HG03135 (cell line): ENCODE data around the gene KDM3B.

ENCODE experiments used
- ATAC-seq: cut with Tn5 transposase; IDR thresholded peaks from one replicate; pipeline ENCODE4 v1.9.1; 2021; ENCODE audit warnings: mild to moderate bottlenecking, moderate library complexity; ENCODE audit not compliant: unreplicated experiment

The KDM3B gene

DNA sequence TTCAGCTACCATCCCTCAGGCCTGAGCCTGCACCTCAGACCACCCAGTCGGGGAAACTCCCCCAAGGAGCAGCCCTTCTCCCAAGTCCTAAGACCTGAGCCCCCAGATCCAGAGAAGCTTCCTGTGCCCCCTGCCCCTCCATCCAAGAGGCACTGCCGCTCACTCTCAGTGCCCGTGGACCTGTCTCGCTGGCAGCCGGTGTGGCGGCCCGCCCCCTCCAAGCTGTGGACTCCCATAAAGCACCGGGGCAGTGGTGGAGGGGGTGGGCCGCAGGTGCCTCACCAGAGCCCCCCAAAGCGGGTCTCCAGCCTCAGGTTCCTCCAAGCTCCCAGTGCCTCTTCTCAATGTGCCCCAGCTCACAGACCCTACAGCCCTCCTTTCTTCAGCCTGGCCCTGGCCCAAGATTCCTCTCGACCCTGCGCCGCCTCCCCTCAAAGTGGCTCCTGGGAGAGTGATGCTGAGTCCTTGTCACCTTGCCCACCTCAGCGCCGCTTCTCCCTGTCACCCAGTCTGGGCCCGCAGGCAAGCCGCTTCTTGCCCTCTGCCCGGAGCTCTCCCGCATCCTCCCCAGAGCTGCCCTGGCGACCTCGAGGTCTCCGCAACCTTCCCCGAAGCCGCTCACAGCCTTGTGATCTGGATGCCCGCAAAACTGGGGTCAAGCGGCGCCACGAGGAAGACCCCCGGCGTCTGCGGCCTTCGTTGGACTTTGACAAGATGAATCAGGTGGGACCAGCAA is 7.4 kb upstream of the KDM3B start:
- ATAC-seq, result no peak

DNA sequence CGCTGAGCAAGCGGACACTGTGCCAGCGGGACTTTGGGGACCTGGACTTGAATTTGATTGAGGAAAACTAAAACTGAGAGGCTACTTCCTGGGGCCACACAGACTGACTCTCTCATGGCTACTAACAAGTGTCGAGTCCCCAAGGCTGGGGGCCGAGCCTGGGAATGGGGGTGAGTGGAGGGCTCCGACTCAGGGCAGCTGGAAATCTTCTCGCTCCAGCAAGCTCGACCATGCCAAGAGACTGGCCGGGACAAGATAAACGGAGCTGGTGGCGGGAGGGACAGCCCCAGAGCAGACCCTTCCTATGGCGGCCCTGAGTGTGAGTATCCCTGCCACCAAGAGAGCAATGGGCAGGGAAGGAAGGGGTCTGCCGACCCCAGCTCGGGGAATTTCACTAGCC is 5.6 kb upstream of the KDM3B start:
- ATAC-seq, result no peak

DNA sequence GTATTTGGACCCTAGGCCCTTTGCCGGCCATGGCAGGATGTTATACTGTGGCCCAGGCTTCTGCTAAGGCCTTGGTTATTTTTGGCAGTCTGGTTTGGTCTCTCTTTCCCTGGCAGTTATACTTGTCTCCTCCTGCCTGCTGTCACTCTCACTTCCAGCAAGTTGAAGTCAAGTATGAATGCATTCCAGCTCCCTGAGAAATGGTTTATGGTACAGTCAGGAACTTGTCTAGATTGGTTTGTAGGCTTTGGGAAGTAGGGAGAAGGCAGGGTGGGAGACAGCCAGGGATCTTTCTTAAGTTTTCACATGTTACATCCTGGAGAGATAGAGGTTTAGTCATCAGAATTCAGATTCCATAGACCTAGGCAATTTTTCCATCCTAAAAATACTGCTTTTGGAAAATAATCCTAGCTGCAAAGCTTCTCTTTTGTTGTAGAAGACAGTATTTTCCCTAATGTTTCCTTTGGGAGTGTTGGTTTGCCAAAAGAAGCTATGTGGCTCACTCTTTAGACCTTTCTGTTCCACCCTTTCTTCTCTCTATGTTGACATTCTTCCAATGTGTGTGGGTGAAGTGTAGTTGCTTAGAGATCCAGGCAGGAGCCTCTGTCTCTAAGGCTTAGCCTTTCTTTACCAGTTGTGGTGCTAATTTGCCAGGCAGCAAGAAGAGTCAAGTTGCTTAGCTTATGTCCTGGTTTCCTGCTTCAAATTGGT is 2.5 kb upstream of the KDM3B start:
- ATAC-seq, result no peak

DNA sequence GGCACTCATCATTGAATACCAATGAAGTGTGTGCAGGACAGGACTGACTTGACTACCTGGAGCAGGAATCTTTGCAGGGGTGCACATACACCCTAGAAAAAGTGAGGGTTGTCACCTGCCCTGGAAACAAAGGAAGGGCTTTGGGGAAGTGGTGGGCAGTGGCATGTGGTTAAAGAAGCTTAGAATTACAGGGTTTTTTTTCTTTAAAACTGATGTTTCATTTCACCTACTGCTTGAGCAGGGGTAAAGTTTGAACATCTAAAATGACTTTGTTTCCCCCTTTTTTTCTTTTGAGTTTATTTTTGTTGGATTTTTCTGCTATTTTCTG is 2.0 kb upstream of the KDM3B start:
- ATAC-seq, result no peak

DNA sequence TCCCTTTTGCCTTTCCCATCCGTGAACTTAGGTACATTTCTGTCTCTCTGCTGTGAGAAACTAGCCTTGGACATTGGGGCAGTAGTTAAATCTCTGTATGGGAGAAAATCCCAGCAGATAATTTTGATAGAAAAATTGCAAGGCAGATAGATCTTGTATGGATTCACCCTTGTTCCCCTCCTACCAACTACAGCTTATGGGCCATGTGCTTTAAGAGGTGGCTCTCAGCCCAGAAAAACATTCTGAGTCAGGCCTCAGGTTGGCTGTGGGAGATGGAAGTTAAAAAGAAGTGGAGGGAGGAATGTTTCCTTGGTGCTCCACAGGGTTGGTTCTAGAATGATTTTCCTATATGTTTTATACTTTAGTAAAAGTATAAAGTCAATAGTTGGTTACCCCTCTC is 1.4 kb upstream of the KDM3B start:
- no peak for ATAC-seq

DNA sequence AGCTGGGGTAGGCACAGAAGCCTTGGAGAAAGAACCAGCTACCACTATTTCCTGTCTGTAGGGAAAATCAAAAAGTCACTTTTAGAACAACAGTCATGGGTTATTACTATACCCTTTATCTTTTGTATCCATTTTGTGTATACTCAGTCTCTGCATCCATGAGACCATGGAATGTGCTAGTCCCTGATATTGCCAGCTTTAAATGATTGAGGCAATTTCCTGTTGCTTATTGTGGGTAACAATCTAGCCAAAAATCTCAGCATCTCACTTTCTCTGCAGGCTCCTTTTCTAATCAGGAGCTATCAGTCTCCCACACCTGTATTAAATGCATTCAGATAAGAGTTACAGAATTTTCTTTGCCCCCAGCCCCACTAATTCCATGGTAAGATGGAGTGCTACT is 968 bp upstream of the KDM3B start:
- ATAC-seq, result no peak

DNA sequence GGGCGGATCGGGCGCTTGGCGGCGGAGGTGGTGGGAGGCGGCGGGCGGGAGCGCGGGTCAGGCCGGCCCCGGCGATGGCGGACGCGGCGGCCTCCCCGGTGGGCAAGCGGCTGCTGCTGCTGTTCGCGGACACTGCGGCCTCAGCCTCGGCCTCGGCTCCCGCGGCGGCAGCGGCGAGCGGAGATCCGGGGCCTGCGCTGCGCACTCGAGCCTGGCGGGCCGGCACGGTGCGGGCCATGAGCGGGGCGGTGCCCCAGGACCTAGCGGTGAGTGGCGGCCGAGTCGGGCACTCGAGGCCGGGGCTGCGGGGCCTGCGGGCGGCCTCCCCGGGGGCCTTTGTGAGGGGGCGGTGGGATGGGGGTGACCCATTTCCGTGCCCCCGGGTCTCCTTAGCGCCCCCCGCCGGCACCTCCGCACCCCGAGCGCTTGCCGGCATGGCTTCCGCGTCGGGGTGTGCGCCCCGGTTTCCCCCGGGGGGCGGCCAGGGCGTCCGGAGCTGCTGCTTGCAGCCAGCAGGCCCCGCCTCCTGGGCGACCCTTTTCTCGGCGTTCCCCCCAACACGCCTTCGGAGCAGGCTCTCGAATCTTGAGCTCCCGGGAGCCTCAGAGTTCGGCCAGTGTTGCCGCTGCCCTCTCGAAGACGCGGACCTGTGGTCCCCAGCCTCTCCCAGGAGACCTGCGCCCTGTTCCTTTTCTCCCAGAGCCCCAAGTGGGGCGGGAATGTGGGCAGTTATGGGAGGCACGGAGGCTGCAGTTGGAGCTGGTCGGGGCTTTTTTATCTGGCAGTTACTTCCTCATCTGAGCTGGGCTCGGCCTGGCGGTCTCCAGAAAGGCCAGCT is 456 bp downstream of the KDM3B start:
- ATAC-seq, result peak; percentile 40

DNA sequence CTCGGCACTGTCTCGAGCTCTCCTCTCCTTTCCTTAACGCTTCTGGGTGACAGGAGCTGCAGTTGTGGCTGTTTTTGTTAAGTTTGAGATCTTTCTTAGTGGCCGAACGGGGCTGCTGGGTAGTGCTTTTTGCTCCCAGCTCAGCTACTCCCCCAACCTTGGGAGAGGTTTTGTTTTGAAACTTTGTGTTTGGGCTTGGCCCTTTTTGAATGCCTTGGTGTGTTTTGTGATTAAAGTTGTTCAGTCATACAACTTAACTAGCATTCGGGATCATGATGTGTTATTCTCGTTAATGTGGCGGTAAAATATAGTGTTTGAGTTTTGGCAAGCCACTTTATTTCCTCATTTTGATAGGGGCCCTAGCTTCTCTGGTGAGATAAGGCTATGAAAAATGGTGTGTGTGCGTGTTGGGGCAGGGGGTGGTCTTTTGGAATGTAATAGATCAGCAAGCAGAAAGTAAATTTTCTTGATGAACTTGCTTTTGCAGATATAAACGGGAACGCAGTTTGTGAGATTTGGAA is 1.1 kb downstream of the KDM3B start:
- no peak for ATAC-seq

DNA sequence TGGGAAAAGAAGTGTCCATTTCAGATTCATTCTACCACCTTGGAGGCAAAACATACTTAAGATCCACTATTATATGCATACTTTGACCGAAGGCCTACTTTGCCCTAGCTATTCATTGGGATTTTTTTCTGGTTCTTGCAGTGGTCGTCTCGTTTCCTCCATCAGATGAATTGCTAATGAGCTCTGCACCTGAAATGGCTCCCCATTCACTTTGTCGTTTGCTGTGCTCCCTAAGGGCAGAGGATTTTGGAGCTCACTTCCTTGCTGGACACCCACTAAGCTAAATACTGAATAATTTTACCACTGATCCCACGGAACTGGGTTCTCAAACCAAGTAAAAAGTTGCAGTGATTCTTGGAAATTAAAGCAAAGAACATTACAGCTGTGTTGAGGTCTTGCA is 1.9 kb downstream of the KDM3B start:
- ATAC-seq, result no peak

DNA sequence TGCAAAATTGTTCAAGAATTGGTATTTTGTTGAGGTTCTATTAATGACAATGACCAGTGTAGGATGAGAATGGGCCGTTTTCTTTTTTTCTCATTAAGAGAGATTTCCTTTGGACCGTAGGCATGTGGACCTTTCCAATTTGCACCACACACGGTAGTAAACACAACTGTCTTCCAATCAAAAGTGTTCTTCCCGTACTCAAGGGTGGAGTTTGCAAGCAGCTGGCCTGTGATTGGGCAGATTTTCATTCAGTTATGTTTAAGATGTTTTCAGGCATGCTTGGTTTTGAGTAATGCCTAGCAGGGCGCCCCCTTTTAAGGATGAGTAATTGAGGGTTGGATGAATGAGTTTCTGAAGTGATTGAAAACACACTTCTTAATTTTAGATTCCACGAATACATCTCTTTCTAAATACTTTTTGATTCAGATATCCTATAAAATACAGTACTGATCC is 2.5 kb downstream of the KDM3B start:
- no peak for ATAC-seq

DNA sequence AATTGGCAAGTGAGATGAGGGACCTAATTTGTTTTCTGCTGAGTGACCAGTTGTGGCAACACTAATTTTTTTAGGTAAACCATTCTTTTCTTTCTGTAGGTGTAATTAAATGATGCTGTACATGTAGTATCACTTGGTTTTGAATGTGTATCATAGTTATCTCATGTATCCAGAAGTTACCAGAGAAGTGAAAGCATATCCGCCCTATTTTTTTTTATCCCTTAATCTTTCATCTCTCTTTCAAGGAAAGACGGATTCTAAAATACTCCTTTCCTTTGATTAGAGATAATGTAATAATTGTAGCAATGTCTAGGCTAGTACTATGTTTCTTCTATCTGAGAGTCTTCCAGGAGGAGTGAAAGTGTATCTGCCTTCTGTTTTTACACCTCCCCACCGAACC is 7.1 kb downstream of the KDM3B start:
- ATAC-seq, result no peak

DNA sequence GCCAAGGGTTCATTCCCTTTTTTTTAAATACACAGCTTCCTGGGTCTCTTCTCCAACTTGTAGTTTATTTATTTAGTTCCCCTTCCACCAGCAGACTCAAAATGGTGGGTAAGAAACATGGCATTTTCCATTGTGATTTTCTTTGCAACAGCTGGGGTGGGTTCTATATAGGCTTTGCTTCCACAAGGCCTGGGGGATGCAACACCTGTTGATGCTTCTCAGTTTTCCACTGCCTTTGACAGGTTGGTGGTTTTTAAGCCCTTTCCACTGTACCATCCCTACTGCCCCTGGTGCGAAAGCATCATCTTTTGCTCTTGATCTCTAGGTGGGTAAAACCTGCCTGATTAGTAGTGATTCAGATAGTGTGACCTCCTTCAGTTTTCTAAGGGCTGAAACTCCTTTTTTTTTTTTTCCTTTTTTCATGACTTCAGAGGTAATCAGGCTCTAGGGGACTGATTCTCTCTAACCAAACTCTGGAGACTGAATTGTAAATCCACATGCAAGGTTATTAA is 8.5 kb downstream of the KDM3B start:
- ATAC-seq, result no peak

DNA sequence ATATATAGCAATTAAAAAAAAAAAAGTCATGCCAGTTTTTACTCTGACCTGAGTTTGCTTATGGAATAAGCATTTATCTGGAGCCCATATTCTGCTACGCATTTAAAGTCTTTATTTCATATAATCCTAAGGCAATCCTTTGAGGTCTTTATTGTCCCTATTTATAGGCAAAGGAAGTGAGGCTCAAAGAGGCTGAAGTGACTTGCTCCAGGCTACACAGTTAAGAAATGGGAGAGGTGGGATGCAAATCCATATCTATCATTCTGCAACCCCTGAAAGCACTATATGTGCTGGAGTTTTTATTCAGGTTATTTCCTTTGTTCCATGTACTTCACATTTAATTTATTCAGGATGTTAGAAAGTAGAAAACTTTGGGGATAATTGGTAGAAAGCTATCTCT is 12.1 kb downstream of the KDM3B start:
- ATAC-seq, result no peak

DNA sequence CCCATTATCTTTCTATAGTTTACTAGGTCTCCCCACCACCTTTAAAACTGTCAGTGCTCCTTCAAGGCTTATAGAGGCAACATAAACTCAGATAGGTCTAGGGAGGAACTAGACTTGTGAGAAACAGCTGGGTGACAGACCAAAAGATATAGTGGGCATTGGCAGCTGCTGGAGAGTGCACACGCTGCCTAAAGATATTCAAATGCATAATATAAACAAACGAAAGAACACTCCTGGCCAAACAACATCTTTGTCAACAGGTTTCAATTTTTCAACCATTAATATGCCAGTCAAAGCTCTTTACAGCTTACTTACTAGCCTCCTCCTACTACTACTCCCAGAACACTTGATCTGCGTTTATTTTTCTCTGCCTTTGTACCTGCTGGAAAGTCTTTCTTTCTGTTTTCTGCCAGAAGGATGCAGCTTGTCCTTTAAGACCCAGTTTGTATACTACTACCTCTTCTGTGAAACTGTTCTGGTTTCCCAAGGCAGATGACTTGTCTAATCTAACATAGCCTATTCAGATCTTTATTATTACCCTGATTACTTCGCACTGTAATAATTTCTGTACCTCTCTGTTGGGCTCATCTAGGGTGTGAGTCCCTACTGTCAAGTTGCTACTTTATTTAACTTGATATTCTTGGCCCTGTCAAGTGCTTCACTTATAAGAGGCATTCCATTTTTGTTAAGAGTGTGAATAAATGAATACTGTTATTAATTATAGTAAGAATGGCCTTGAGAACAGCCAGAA is 14.3 kb downstream of the KDM3B start:
- ATAC-seq, result no peak

DNA sequence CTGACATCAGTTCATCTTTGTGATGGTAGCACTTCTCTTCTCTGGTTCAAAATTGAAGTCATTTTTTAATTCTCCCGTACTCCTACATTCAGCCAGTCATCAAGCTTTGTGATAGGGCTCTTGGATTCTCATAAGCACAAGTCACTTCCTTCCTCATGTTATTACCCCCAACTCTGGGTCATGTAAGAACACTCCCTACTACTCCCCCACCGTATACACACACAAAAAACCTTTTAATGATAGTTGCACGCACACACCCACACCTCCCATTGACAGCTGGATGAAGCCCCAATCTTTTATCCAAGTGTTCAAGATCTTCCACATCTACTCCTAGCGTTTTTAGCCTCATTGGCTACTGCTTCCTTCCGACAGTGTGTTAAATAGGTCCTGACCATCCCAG is 16.8 kb downstream of the KDM3B start:
- ATAC-seq, result no peak

DNA sequence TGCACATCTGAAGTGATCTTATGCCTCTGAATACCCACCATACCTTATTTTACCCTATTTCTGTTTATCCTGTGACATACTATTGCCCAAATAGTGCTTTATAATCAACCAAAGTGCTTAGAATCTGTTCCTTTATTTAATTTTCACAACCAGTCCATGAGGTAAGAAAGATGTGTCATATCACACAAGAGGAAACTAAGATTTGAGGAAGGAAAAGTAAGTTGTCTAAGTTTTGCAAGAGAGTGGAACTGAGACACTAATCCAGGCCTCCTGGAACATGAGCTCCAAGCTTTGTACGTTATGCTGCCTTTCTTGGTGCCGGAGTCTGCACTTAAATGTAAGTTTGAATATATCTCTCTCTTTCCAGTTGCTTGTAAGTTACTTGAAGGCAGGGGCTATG is 17.2 kb downstream of the KDM3B start:
- no peak for ATAC-seq

DNA sequence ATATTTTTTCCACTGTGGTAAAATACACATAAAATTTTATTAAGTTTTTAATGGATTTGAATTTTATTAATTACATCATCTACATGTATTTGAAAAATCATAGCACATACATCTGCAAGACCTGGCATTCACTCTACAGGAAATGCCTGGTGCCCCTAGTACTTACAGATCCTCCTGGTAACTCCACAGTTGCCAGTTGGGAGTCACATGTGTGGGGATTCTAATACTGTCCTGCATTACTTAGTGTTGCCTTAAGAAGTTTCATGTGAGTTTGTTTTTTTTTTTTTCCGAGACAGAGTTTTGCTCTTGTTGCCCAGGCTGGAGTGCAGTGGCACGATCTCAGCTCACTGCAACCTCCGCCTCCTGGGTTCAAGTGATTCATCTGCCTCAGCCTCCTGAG is 18.1 kb downstream of the KDM3B start:
- no peak for ATAC-seq

DNA sequence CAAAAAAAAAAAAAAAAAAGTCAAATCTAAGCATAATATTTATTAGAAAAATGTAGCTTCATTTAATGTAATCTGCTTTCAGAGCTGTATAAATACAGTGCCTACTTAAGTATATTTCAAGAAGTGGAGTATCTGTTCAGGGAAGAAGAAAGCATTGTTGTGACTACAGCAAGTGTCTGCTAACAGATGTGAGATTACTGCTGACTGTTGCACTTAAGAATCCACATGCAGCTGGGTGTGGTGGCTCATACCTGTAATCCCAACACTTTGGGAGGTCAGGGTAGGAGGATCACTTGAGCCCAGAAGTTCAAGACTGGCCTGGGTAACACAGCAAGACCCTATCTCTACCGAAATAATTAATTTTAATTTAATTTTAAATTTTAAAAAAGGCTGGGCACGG is 19.0 kb downstream of the KDM3B start:
- ATAC-seq, result no peak

DNA sequence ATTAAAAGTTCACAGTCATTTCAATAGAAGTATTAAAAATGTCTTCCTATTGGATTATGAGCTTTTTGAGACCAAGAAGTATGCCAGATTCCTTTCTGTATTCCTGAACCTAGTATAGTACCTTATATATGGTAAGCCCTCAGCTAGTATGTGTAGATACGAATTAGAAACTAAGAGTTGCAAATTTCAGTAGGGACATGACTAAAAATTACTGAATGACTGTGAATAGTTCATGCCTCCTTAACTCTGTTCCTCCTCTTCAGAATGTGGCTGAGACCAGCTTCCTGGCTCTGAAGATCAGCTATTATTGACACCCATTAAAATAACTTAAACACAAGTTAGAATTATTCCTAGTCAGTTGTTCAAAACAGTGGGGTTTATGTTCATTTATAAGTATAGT is 19.7 kb downstream of the KDM3B start:
- peak; percentile 66 for ATAC-seq

DNA sequence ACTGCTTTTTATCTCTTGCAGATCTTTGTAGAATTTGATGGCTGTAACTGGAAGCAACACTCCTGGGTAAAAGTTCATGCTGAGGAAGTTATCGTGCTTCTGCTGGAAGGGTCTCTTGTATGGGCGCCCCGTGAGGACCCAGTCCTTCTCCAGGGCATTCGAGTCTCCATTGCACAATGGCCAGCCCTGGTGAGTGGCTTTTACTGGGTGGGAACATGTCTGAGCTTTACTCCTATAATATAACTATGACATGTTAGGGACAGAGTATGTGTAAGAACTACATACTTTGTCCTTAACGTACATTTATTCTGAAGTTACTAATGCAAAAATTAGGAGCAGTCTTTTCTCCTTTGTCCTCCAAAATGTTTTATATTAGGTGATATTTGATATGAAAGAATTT is 20.2 kb downstream of the KDM3B start:
- no peak for ATAC-seq

DNA sequence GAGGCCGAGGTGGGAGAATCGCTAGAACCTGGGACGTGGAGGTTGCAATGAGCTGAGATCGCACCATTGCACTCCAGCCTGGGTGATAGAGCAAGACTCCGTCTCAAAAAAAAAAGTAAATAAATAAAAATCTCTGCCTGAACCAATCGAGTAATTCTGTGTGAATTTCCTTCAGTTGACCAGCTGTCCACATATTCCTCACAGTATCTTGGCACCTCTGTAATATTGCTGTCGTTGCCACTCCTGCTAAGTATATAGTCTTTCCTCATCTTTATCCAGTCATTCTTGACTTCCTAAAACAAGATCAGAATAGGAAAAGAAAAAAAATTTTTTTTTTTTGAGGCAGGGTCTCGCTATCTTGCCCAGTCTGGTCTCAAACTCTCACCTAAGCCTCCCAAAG is 29.9 kb downstream of the KDM3B start:
- ATAC-seq, result no peak
